ENCODE results near the gene STON1.
"Not testable (repeated sequence)": the region's sequence is repeated elsewhere in the genome, so short reads cannot be mapped to it uniquely, and the experiment has no call there.

The STON1 gene, protein sequence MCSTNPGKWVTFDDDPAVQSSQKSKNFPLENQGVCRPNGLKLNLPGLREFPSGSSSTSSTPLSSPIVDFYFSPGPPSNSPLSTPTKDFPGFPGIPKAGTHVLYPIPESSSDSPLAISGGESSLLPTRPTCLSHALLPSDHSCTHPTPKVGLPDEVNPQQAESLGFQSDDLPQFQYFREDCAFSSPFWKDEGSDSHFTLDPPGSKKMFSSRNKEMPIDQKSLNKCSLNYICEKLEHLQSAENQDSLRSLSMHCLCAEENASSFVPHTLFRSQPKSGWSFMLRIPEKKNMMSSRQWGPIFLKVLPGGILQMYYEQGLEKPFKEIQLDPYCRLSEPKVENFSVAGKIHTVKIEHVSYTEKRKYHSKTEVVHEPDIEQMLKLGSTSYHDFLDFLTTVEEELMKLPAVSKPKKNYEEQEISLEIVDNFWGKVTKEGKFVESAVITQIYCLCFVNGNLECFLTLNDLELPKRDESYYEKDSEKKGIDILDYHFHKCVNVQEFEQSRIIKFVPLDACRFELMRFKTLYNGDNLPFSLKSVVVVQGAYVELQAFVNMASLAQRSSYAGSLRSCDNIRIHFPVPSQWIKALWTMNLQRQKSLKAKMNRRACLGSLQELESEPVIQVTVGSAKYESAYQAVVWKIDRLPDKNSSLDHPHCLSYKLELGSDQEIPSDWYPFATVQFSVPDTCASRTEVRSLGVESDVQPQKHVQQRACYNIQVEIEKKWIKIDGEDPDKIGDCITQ

DNA sequence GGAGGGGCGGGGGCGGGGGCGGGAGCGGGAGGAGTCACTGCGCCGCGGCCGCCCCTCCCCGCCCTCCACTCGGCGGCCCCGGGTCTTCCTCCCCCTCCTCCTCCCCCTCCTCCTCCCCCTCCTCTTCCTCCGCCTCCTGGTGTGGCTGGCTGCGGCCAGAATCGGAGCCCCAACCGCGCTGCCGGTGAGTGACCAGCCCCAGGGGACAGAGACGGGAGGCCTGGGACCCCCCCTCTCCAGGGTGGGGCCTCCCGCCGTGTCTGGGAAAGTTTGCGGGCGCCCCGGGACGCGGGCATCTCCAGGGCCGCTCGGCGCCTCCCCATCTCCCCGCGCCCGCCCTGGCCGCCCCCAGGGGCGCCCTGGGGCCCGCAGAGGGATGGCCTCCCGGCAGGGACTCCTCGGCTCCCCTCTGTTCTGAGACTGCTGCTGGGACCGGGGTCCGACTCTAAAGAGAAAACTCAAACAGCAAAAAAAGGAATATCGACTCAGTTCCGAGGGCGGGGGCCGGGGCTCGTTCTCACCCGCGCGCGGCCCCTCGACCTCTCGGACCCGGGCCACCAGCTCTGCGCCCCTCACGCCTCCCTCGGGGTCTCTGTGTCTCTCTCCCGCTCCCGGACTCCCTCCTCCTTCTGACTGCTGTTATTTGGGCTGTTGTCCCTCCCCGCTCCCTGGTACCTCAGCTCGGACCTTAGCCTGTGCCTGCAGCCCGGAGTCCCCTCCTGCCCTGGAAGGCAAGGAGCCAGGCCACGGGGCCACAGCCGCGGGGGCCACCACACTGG is at the start of gene STON1:
Gene STON1 (plus strand): TSS at position 122 of the 779 bp plus-strand sequence. CDS start 50,480 bp downstream, outside the sequence.
- peak; percentile 65 for DNase-seq (ENCODE audit: low spot score)

DNA sequence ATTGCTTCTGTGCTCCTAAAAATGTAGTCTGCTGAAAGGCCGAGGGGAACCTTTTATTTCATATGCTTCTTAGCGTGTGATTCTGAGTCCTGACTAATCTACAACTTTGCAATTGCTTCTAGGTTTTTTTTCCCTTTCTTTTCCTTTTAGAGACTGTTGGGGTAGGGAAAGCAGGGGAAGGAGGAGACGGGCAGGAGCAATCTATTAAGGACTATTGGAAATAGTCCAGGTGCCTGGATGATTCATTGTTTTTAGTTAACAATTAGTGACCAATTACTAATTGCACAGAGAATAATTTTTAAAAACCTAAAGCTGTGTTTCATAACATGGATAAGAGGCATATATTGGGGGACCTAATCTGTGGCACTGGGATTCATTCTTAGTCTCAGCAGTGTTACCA is 49.4 kb upstream of the STON1 start:
- DNase-seq (ENCODE audit: low spot score) = no peak

DNA sequence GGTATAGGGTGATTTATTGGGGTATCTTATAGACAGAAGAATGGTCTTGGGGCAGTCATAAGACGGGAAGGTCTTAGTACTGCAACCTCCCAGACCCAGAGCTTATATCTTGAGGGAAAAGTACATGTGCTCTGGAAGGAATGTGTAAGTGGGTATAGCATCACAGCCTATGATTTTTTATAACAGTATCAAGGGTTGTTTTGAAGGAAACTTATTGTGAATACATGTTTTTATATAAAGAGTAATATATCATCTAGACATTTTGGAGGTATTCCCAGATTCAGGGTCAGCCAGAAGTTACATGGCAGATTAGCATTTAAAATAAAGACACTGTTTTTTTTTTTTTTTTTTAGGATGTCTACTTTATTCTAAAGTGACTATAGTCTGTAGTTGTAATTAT is 47.6 kb upstream of the STON1 start:
- DNase-seq (ENCODE audit: low spot score) = no peak

DNA sequence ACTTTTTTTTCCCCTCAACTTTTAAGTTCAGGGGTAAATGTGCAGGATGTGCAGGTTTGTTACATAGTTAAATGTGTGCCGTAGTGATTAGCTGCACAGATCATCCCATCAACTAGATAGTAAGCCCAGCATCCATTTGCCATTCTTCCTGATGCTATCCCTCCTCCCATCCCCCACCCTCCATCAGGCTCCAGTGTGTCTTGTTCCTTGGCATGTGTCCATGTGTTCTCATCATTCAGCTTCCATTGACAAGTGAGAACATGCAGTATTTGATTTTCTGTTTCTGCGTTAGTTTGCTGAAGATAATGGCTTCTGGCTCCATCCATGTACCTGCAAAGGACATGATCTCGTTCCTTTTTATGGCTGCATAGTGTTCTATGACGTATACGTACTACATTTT is 47.2 kb upstream of the STON1 start:
- no peak for DNase-seq (ENCODE audit: low spot score)

DNA sequence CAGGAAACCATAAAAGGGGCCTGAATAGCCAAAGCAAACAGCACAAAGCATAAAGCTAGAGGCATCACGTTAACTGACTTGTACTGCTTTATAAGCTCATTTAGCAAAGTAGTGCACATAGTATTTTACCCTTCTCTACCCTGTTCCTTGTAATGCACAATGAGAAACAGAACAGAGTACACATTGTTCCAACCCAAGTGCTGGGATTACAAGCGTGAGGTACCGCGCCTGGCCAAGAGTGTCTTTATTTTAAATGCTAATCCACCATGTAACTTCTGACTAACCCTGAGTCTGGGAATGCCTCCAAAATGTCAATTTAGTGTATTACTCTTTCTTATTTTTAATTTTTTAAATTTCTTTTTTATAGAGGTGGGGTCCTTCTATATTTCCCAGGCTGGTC is 46.4 kb upstream of the STON1 start:
- no peak for DNase-seq (ENCODE audit: low spot score)

DNA sequence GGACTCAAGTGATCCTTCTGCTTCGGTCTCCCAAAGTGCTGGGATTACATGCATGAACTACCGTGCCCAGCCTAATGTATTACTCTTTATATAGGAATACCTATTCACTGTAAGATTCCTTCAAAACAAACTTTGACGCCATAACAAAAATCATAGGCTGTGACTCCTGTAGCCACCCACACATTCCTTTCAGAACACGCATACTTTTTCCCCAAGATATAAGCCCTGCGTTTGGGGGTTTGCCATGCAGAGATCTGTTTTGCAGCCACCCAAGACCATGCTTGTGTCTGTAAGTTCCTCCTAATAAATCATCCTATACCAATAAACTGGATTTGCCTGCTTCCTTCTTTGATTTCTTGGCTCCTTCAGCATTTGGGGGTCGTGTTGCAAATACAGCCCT is 46.0 kb upstream of the STON1 start:
- DNase-seq (ENCODE audit: low spot score) = no peak

DNA sequence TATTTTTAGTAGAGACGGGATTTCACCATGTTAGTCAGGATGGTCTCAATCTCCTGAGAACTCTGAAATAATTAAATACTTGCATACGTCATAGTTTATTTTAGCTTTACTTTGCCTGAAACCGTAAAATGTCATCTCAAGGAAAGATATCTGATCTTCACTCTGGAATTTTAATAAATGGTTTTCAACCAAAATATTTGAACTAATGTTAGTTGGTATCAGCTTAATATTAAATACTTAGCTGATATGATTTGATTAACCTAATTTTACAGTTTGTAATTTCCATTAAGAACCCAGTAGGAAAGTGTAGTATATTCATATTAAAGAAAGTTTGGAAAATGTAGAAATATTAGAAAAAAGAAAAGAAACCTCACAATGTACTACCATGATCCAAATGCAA is 41.4 kb upstream of the STON1 start:
- no peak for DNase-seq (ENCODE audit: low spot score)

DNA sequence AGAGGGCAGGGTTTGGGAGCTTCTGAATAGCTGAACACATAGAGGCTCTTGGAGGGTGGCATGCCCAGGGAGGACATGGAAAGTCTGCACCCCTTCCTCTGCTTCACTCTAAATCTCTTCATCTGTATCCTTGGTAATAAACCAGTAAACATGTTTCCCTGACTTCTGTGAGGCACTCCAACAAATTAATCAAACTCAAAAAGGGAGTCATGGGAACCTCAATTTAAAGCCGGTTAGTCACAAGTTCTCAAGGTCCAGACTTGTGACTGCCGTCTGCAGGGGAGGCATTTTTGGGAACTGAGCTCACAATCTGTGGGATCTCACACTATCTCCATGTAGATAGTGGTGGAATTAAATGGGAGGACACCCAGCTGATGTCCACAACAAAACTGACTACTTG is 33.1 kb upstream of the STON1 start:
- peak; percentile 73 for DNase-seq (ENCODE audit: low spot score)

DNA sequence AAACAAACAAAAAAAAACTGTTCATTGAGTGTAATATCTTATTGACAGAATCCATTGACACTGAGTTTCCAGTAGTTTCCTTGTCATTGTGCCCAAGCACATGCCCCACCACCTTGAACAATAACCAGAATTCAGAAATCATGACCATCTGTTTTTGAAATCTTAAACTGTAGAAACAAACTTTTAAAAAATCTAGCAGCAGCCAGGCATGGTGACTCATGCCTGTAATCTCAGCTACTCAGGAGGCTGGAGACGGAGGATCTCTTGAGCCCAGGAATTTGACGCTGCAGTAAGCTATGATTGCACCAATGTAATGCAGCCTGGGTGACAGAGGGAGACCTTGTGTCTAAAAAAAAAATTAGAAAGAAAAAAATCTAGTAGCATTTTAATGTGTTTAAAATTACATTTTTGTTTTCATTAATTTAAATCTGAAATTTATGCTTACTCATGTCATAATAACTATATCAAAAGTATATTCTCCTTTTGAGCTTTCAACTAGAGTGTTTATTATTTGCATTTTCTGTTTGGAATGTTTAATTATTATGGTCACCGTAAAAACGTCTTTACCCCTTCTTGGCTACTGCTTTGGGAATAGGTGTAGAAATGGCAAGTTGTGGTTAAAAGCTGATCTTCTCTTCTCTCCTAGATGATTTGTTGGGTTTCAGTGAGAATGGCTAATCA is 25.2 kb upstream of the STON1 start:
- DNase-seq (ENCODE audit: low spot score) = peak; percentile 28

DNA sequence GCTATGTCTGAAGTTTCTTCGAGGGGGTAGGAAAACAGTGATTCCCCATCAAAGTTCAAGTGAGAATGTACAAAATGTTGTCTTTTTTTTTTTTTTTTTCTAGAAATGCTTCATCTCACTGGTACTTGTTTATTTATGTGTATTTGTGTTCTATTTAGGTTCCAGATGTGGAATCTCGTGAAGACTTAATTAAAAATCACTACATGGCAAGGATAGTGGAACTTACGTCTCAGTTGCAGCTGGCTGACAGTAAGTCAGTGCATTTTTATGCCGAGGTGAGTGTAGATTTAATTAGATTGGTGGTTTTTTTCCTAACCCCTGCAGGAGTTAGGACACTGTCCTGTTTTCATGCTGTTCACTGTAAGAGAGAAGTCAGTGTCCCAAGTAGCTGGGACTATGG is 22.8 kb upstream of the STON1 start:
- DNase-seq (ENCODE audit: low spot score) = no peak

DNA sequence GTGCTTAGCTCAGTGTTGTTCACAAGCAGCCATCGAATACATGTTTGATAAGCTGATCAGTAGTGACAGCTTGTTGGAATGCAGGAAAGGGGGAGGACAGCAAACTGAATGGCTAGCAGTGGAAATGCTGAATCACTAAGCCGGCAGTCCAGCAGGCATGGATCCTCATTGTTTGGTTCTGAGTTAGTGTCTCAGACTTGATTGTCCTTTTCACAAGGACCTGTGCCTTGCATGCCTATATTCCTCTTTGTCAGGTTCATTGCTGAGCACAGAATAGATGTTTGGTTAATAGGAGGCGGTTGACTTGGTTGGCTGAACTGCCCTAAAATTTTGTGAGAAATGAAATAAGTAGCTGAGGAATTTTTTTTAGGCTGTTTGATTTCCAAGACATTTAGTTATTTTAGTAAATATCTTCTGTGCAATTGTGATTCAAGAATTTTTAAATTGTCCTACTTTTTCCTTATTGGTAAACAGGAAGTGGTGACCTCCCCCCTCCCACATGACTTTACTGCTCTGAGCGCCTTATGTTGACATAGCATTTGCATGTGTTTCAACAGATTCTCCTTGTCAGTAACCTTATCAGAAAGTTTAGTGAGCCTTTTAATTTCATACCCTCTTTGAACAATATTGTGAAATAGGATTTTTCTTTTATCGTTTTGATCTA is 21.4 kb upstream of the STON1 start:
- DNase-seq (ENCODE audit: low spot score) = peak; percentile 57

DNA sequence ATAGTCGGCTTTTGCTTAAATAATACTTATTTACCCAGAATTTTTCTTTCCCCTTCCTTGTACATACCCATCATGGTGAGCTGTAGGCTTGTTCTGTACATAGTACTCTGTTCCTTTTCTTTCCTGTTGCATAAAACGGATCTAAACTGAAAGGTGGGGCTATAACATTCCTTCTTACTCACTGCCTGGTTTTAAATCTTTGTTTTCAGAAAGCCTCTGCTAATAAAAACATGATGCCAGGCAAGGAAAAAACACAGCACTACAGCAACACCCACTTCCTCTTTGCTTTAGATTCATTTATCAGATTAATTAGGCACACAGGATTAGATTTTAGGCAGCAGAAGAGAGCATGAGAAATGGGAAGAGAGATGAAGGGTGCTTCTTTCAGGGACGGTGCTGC is 19.6 kb upstream of the STON1 start:
- DNase-seq (ENCODE audit: low spot score) = peak; percentile 41

DNA sequence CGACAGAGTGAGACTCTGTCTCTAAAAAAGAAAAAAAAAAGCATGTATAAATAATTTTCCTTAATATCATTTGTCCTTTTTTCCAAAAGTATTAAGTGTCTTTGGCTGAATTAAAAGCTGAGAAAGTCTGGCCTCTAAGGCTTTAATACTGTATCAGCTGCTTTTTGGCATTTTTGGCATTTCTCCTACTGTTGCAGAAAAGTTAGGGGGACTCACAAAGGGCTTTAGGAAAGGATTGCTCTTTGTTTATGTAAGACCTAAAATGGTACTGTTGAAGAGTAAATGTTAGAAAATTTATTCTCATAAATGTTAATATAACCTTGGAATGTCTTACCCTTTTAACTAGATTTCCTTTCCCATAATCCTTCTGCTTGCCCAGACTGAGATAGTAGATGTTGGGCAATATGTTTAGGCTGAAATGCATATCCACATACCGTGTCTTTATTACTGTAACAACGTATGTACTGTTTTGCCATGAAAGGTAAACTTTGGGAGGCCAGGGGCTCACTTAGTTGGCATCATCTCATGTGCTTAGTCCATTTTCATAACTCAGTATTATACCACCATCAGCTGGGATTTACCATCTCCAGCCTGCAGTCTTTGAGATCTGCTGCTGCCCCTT is 18.0 kb upstream of the STON1 start:
- DNase-seq (ENCODE audit: low spot score) = no peak

DNA sequence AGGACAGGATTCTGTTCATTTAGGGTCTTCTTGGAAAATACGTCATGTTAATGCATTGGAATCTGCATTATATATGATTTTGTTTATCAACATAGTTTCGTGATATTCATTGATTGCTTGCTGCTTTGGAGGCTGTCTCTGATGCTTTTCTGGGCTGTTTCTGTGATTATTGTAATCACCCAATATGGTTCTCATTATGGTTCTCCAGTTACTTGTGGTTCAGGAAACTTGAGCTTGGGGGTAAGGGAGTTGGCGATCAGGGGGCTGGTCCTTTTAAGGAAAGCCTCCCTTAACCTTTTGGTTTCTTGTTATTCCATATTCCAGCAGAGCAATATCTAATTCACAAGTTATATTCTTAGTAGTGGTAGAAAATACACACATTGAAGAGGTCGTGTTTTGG is 17.4 kb upstream of the STON1 start:
- no peak for DNase-seq (ENCODE audit: low spot score)

DNA sequence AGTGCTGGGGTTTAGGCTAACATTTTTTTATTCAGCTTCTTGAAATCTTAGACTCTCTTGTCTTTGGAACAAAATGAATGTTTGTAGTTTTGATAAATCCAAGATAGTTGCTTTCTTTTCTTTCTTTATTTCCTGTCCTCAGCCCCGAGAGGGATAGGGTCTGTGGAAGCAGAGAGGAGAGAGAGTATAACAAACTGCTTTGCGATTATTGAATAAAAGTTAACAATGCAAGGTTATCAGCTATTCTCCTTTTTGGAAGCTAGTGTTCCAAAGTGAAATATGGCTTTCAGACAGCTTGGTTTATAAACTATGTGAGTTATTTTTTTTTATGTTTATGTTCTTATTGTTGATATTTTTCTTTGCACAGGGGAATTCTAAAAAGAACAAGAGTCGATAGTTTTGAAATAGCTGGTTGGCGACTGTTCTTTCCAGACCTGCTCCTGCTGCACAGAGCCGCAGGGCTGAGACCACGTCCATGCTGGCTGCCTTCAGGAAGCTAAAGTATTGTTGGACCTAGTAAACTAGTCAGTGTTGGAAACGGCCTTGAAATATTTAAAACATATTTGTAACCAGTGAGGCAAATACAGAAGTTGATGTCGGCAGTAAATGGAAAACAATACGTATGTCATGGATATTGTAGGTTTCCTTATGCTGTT is 15.5 kb upstream of the STON1 start:
- DNase-seq (ENCODE audit: low spot score) = no peak

DNA sequence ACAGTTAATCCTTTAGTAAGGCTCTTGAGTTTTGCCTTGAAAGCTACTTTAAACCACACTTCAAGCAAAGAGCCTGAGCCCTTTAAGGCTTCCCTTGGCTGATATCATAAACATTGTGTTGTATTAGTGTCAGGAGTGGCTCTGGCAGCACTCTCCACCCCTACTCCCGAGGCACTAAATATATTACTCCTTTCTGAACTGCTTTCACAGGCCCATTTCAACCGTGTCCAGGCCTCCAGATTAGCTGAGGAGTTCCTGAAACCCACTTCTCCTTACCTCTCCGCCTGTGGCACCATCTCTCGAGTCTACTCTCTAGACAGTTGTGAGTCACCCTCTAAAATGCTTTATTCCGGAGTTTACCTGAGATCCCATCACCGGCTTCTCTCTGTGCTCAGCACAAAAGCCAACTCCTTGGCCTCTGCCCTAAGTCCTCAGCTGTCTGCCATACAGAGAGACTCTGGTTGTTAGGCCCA is 14.4 kb upstream of the STON1 start:
- DNase-seq (ENCODE audit: low spot score) = no peak

DNA sequence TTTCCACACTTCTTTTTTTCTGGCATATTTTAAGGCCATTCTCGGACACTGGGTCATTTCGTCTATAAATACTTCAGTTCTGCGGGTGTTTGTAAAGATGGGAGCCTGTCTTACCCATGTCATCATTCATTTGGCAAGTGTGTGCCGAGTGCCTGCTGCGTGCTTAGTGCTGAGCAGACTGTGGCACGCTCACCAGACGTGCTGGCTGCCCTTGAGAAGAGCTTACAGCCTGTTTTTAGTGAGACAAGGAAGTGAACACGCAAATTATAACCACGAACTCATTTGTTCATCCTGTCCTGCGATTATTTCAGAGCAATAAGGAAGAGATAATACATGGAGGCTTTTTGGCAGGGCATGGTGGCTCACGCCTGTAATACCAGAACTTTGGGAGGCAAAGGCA is 10.4 kb upstream of the STON1 start:
- DNase-seq (ENCODE audit: low spot score) = no peak

DNA sequence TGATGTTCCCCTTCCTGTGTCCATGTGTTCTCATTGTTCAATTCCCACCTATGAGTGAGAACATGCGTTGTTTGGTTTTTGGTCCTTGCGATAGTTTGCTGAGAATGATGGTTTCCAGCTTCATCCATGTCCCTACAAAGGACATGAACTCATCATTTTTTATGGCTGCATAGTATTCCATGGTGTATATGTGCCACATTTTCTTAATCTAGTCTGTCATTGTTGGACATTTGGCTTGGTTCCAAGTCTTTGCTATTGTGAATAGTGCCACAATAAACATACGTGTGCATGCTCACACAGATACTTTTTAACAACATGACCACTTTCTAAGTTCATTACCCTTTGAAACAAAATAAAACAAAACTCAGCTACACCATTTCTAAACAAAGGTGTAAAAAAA is 5.2 kb upstream of the STON1 start:
- not testable (repeated sequence) for DNase-seq (ENCODE audit: low spot score)

DNA sequence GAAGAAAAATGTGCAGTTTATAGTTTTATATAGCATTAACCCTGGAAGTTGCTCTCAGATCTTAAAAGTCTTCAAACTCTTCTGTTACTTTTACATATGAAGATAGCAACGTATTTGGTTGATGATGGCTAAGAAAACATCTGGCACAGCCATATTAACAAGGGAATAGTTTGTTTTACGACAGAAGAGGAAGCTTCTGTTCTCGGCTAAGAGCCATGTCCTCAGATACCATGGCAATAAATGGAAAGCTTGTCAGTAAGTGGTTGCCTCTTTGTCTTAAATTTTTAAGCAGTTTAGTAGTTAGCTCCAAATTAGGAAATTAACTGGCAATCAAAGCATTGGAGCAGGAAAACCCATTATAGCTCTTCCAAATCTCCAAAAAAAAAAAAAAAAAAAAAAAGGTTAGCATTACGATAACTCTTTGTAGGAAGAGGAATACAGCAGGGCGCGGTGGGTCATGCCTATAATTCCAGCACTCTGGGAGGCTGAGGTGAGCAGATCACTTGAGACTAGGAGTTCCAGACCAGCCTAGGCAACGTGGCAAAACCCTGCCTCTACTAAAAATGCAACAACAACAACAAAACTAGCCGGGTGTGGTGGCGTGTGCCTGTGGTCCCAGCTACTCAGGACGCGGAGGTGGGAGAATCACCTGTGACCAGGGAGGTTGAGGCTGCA is 4.5 kb upstream of the STON1 start:
- no peak for DNase-seq (ENCODE audit: low spot score)
